B cell (primary cell): Measurements from ENCODE around the gene SPHK1.

Experiments
- CTCF ChIP-seq: fragments of 200-600 bp; IDR thresholded peaks from one replicate; pipeline ENCODE4 v1.8.0; 2022; ENCODE audit warnings: antibody characterized with exemption, mild to moderate bottlenecking
- EZH2 ChIP-seq: IDR thresholded peaks from 2 replicates; pipeline ENCODE4 v1.6.1; 2012; ENCODE audit warnings: borderline replicate concordance, low read depth, mild to moderate bottlenecking, moderate library complexity, low read length; ENCODE audit not compliant: insufficient read depth, poor library complexity, severe bottlenecking

- no peak for TF ChIP-seq EZH2
- no peak for TF ChIP-seq CTCF
These were observed 14.6 kb upstream of the SPHK1 start for GRCh38 chr17:76369804-76370203.
